B cell (primary cell): ENCODE data around the gene SLC44A2. TPM values are rescaled to one million over a fixed set of nuclear protein-coding genes. Genes with fewer than 3 reads are reported as not detected.

ENCODE experiments used
- ATAC-seq: fragments of 200-7000 bp; cut with Tn5 transposase; one replicate; pipeline ENCODE4 v1.10.0; 2021; ENCODE audit warnings: low read depth, mild to moderate bottlenecking, moderate number of reproducible peaks, moderate library complexity
- CTCF ChIA-PET: fragments of 350-600 bp; sonication (Branson Sonifier 250); formaldehyde crosslinking; loops from one replicate; lab custom pipeline; 2021; ENCODE audit warnings: antibody characterized with exemption, inconsistent platforms; lab: Charles Lee
- POLR2A ChIA-PET: fragments of 350-600 bp; sonication (Branson Sonifier 250); formaldehyde crosslinking; loops from one replicate; lab custom pipeline; 2021; ENCODE audit warnings: antibody characterized with exemption; lab: Charles Lee
- DNase-seq: peaks from one replicate; pipeline ENCODE4 v3.0.0; 2013
- H2AFZ ChIP-seq: 2 replicates; pipeline ENCODE4 v1.6.1; 2012; ENCODE audit warnings: mild to moderate bottlenecking, low read depth, low read length; ENCODE audit not compliant: insufficient read depth, poor library complexity, severe bottlenecking
- H3K27ac ChIP-seq, 2 donors: 1 replicate in 1 of 2; 2 replicates in 1 of 2; pipeline ENCODE4 v1.5.1; 2012 to 2013; ENCODE audit warnings: low read length in 2 of 2, mild to moderate bottlenecking in 2 of 2, moderate library complexity in 1 of 2
- H3K27me3 ChIP-seq, 4 experiments: fragments of 200-600 bp in 1 of 4; sonication (generic) in 1 of 4; replicated peaks in 1 of 4; 1 replicate in 2 of 4; 2 replicates in 2 of 4; pipeline versions ENCODE4 v1.6.1 to v1.7.0; 2013 to 2016; ENCODE audit warnings: low read length in 3 of 4, mild to moderate bottlenecking in 2 of 4, mixed read lengths in 1 of 4, moderate library complexity in 1 of 4; ENCODE audit not compliant: insufficient read depth in 4 of 4, control insufficient read depth in 3 of 4; ENCODE audit errors: control extremely low read depth in 1 of 4
- H3K36me3 ChIP-seq, 2 experiments: replicated peaks in 1 of 2; 1 replicate in 1 of 2; 2 replicates in 1 of 2; pipeline versions ENCODE4 v1.6.1 to v1.7.1; 2013; ENCODE audit warnings: low read length in 1 of 2; ENCODE audit not compliant: insufficient read depth in 2 of 2, control insufficient read depth in 1 of 2; ENCODE audit errors: control extremely low read depth in 1 of 2, extremely low read depth in 1 of 2
- H3K4me1 ChIP-seq, 2 donors: fragments of 200-600 bp in 1 of 2; sonication (generic) in 1 of 2; 1 replicate in 1 of 2; 2 replicates in 1 of 2; pipeline versions ENCODE4 v1.5.1 to v1.6.1; 2013 to 2017; ENCODE audit warnings: low read length in 2 of 2; ENCODE audit not compliant: control insufficient read depth in 2 of 2, insufficient read depth in 2 of 2
- H3K4me2 ChIP-seq: replicated peaks from 2 replicates; pipeline ENCODE3; 2012; ENCODE audit warnings: mild to moderate bottlenecking, low read depth, low read length; ENCODE audit not compliant: poor library complexity, severe bottlenecking
- H3K4me3 ChIP-seq, 5 experiments: fragments of 200-600 bp in 1 of 5; sonication (generic) in 1 of 5; 1 replicate in 3 of 5; 2 replicates in 2 of 5; pipeline versions ENCODE4 v1.5.1 to v1.7.0; 2011 to 2016; ENCODE audit warnings: low read length in 4 of 5, mild to moderate bottlenecking in 4 of 5, low read depth in 2 of 5, control low read depth in 1 of 5, moderate library complexity in 1 of 5; ENCODE audit not compliant: insufficient read depth in 1 of 5; ENCODE audit errors: control extremely low read depth in 1 of 5, extremely low read depth in 1 of 5
- H3K79me2 ChIP-seq: fragments of 200-600 bp; sonication (generic); one replicate; pipeline ENCODE4 v1.6.0; 2016; ENCODE audit warnings: low read length; ENCODE audit not compliant: control insufficient read depth, insufficient read depth
- H3K9ac ChIP-seq: fragments of 200-600 bp; sonication (generic); 2 replicates; pipeline ENCODE4 v1.6.1; 2017; ENCODE audit warnings: mild to moderate bottlenecking, low read length, moderate library complexity
- H3K9me3 ChIP-seq, 3 donors: one replicate each; pipeline versions ENCODE4 v1.6.1 to v1.7.1; 2013; ENCODE audit warnings: low read length in 2 of 3; ENCODE audit not compliant: control insufficient read depth in 2 of 3, insufficient read depth in 1 of 3; ENCODE audit errors: control extremely low read depth in 1 of 3
- H4K20me1 ChIP-seq: 2 replicates; pipeline ENCODE4 v1.6.0; 2012; ENCODE audit warnings: mild to moderate bottlenecking, low read length; ENCODE audit not compliant: insufficient read depth, control insufficient read depth, poor library complexity, severe bottlenecking
- H3K27ac Mint-ChIP-seq: one replicate; pipeline ENCODE4 v1.8.0; 2021; ENCODE audit warnings: mixed read lengths
- H3K27me3 Mint-ChIP-seq: one replicate; pipeline ENCODE4 v1.8.0; 2021; ENCODE audit warnings: mixed read lengths
- H3K4me1 Mint-ChIP-seq: one replicate; pipeline ENCODE4 v1.8.0; 2021; ENCODE audit warnings: mixed read lengths
- H3K4me3 Mint-ChIP-seq: one replicate; pipeline ENCODE4 v1.8.0; 2021; ENCODE audit warnings: mixed read lengths
- H3K9me3 Mint-ChIP-seq: one replicate; pipeline ENCODE4 v1.8.0; 2022; ENCODE audit warnings: mixed read lengths; ENCODE audit not compliant: insufficient read depth
- CTCF ChIP-seq: fragments of 200-600 bp; IDR thresholded peaks from one replicate; pipeline ENCODE4 v1.8.0; 2022; ENCODE audit warnings: antibody characterized with exemption, mild to moderate bottlenecking
- EZH2 ChIP-seq: IDR thresholded peaks from 2 replicates; pipeline ENCODE4 v1.6.1; 2012; ENCODE audit warnings: borderline replicate concordance, low read depth, mild to moderate bottlenecking, moderate library complexity, low read length; ENCODE audit not compliant: insufficient read depth, poor library complexity, severe bottlenecking
- WGBS: methylation state at CpG from one replicate; pipeline ENCODE4 v1.1.5; 2013; ENCODE audit warnings: missing lambda C conversion rate; ENCODE audit not compliant: insufficient coverage; 5-methylcytosine and 5-hydroxymethylcytosine counted together
- intact Hi-C: fragments of 100-400 bp; cut with micrococcal nuclease; formaldehyde crosslinking; loops from one replicate; pipeline ENCODE4 v1.10.0; 2022
- polyA minus RNA-seq: library from RNA; depleted of rRNA, polyadenylated mRNA; stranded (reverse); fragments of >200 nt; gene quantifications from 2 replicates; pipeline ENCODE4 v1.2.3, GENCODE V29; 2012
- polyA plus RNA-seq: library from polyadenylated mRNA; depleted of rRNA; stranded (reverse); fragments of >200 nt; gene quantifications from 2 replicates; pipeline ENCODE4 v1.2.3, GENCODE V29; 2012
- total RNA-seq, 2 donors: library from RNA; stranded (reverse); fragments of 120-200 nt in 1 of 2; gene quantifications; 1 replicate in 1 of 2; 2 replicates in 1 of 2; pipeline versions ENCODE4 v1.2.3 to v1.2.4, GENCODE V29; 2013 to 2022

The SLC44A2 gene
- total RNA-seq: 369 and 409 TPM in 2 replicates
- 92.1 TPM for total RNA-seq (2013)
- 227 and 245 TPM in 2 replicates for polyA plus RNA-seq
- 61.0 and 113 TPM in 2 replicates for polyA minus RNA-seq

GRCh38 chr19:10625003-10625761 is at the start of gene SLC44A2:
TSS of gene SLC44A2 (plus strand) at chr19:10625553. CDS start at chr19:10625634, 81 bp downstream.
- Mint-ChIP-seq H3K27ac (peak within 1 kb of the TSS; percentile 56), H3K27me3 (no peaks in the 10 kb centered on the region), H3K4me1 (peaks cover 38% of the 10 kb centered on the region), H3K9me3 (no peaks in the 10 kb centered on the region), H3K4me3 (no peak within 1 kb of the TSS)
- Histone ChIP-seq H2AFZ (no peak within 1 kb of the TSS), H3K9me3 (no peaks in the 10 kb centered on the region), H3K4me2 (peak within 1 kb of the TSS; percentile 30), H3K36me3 (peaks cover 4 to 62% of the 10 kb centered on the region in 2 experiments), H3K27me3 (no peaks in the 10 kb centered on the region), H3K9ac (no peak within 1 kb of the TSS), H3K4me3 (no peak within 1 kb of the TSS), H4K20me1 (peaks cover 83% of the 10 kb centered on the region), H3K79me2 (peaks cover 88% of the 10 kb centered on the region), H3K4me1 (peaks cover 6 to 35% of the 10 kb centered on the region in 2 donors), H3K27ac (peak within 1 kb of the TSS in 1 of 2 donors; percentile 39)
- ChIA-PET POLR2A (interaction anchor here (0.6 kb wide), 1 partner anchor 29 kb away, joined by 3 read pairs; no protein-coding TSS in a partner anchor), CTCF (interaction anchor here (0.9 to 1.6 kb wide), 2 partner anchors 40 to 44 kb away, joined by 3 to 4 read pairs; no protein-coding TSS in a partner anchor)
- intact Hi-C loops: no loop called here
- ATAC-seq (no peak), DNase-seq (no peak)
- 91% methylated on average over 49 of the region's 53 CpGs for WGBS
- TF ChIP-seq CTCF (no peak), EZH2 (no peak)

- H3K9me3 ChIP-seq: no peaks in the 10 kb centered on the region
- H3K9me3 Mint-ChIP-seq: no peaks in the 10 kb centered on the region
- H3K27me3 ChIP-seq: no peaks in the 10 kb centered on the region
- no peak overlapping the region for H3K27ac ChIP-seq
- no peak overlapping the region for H3K4me3 ChIP-seq
- ChIA-PET CTCF (interaction anchor here (0.6 to 9.2 kb wide), 3 partner anchors 12 to 121 kb away, joined by 3 to 464 read pairs (median 4); partner anchors contain the start of gene KRI1), POLR2A (no interaction called here)
- peaks cover 9% of the 10 kb centered on the region for H3K4me1 Mint-ChIP-seq
- peaks cover 4 to 8% of the 10 kb centered on the region in 2 donors for H3K4me1 ChIP-seq
- ATAC-seq (no peak), DNase-seq (no peak)
- no peaks in the 10 kb centered on the region for H3K36me3 ChIP-seq
- TF ChIP-seq CTCF: no peak
- TF ChIP-seq EZH2: no peak
- H3K4me3 Mint-ChIP-seq: no peak overlapping the region
- no peaks in the 10 kb centered on the region for H4K20me1 ChIP-seq
- 97% methylated on average over 6 of the region's 6 CpGs for WGBS
- no peaks in the 10 kb centered on the region for H3K27me3 Mint-ChIP-seq
- H2AFZ ChIP-seq: no peak overlapping the region
- no peak overlapping the region for H3K4me2 ChIP-seq
- no peak overlapping the region for H3K27ac Mint-ChIP-seq
- no peak overlapping the region for H3K9ac ChIP-seq
- H3K79me2 ChIP-seq: peaks cover 9% of the 10 kb centered on the region
- intact Hi-C loops: no loop called here
Observed at GRCh38 chr19:10577951-10578350, 47.4 kb upstream of the SLC44A2 start.
